Adrenal gland (tissue), 5 donors: ENCODE measurements around the gene MPEG1.

Experiments
- CTCF ChIP-seq, 6 experiments: fragments of 450-650 bp in 4 of 6; fragments of 200-600 bp in 2 of 6; sonication (generic) in 1 of 6; IDR thresholded peaks; 1 replicate in 5 of 6; 2 replicates in 1 of 6; pipeline versions ENCODE4 v1.5.1 to v1.8.0; 2016 to 2021; ENCODE audit warnings: antibody characterized with exemption in 6 of 6, mild to moderate bottlenecking in 2 of 6, moderate library complexity in 1 of 6
- POLR2A ChIP-seq, 2 donors: fragments of 450-650 bp; IDR thresholded peaks; one replicate each; pipeline ENCODE4 v1.6.1; 2017; ENCODE audit warnings: antibody characterized with exemption in 2 of 2, mild to moderate bottlenecking in 2 of 2, moderate library complexity in 1 of 2
- donor health status: DM: no; HTN: no; CAD: no.

GRCh38 chr11:59172345-59173079 lies 40.2 kb downstream of the MPEG1 start:
- TF ChIP-seq POLR2A (IDR thresholded peaks at IDR 0.05) = no peak
- TF ChIP-seq CTCF (IDR thresholded peaks at IDR 0.05) = no peak
